Endothelial cell of umbilical vein (primary cell): Measurements from ENCODE around the gene WDR77. TPM values are rescaled to one million over a fixed set of nuclear protein-coding genes. Genes with fewer than 3 reads are reported as not detected.

Experiments
- BruUV-seq: library from RNA; stranded (reverse); fragments of 400-500 nt; replicated peaks from 2 replicates; lab custom pipeline; 2021; lab: Mats Ljungman, UMichigan
- CTCF ChIA-PET: fragments of 300-600, 350-600 bp; sonication (Branson Sonifier 250); formaldehyde crosslinking; loops from one replicate; lab custom pipeline; 2021; ENCODE audit warnings: antibody characterized with exemption, inconsistent platforms; lab: Charles Lee
- POLR2A ChIA-PET: fragments of 300-600, 350-600 bp; sonication (Branson Sonifier 250); formaldehyde crosslinking; loops from one replicate; lab custom pipeline; 2021; ENCODE audit warnings: antibody characterized with exemption, inconsistent platforms; lab: Charles Lee
- DNase-seq: peaks from one replicate; pipeline ENCODE4 v3.0.0-alpha.2; 2011; ENCODE audit warnings: low read depth, low spot score
- FAIRE-seq: peaks from 2 replicates; lab custom pipeline; 2011; peaks lifted over from hg19 to GRCh38; lab: Jason Lieb, UNC
- H2AFZ ChIP-seq: 2 replicates; pipeline ENCODE4 v1.6.0; 2012; ENCODE audit warnings: low read depth, low read length, control low read depth, inconsistent platforms
- H3K27ac ChIP-seq: 2 replicates; pipeline ENCODE4 v1.5.1; 2011; ENCODE audit warnings: low read depth, mild to moderate bottlenecking, control low read depth, low read length, moderate library complexity; ENCODE audit not compliant: insufficient read depth
- H3K27me3 ChIP-seq, 2 experiments: 2 replicates each; pipeline versions ENCODE4 v1.6.0 to v1.6.1; 2011; ENCODE audit warnings: low read length in 2 of 2, mixed read lengths in 1 of 2; ENCODE audit not compliant: control insufficient read depth in 2 of 2, insufficient read depth in 2 of 2
- H3K36me3 ChIP-seq, 2 experiments: 2 replicates in 1 of 2; 3 replicates in 1 of 2; pipeline ENCODE4 v1.5.1; 2011; ENCODE audit warnings: low read length in 2 of 2, mild to moderate bottlenecking in 1 of 2, moderate library complexity in 1 of 2; ENCODE audit not compliant: control insufficient read depth in 2 of 2, insufficient read depth in 2 of 2; ENCODE audit errors: extremely low read depth in 1 of 2
- H3K4me1 ChIP-seq: 3 replicates; pipeline ENCODE4 v1.5.1; 2011; ENCODE audit warnings: mild to moderate bottlenecking, low read length; ENCODE audit not compliant: control insufficient read depth, insufficient read depth; ENCODE audit errors: extremely low read depth
- H3K4me2 ChIP-seq: 2 replicates; pipeline ENCODE4 v1.6.1; 2011; ENCODE audit warnings: low read length, control low read depth, mixed read lengths; ENCODE audit not compliant: insufficient read depth
- H3K4me3 ChIP-seq, 3 experiments: fragments of 200-600 bp in 1 of 3; sonication (generic), shearing (Covaris generic) in 1 of 3; replicated peaks in 1 of 3; 2 replicates each; pipeline ENCODE4 v1.5.1; 2011 to 2016; ENCODE audit warnings: control low read depth in 3 of 3, low read length in 3 of 3, mild to moderate bottlenecking in 2 of 3, inconsistent platforms in 1 of 3, low read depth in 1 of 3, moderate library complexity in 1 of 3; ENCODE audit not compliant: insufficient read depth in 1 of 3
- H3K79me2 ChIP-seq: 2 replicates; pipeline ENCODE4 v1.6.0; 2012; ENCODE audit warnings: low read length, inconsistent platforms; ENCODE audit not compliant: control insufficient read depth, insufficient read depth
- H3K9ac ChIP-seq: replicated peaks from 2 replicates; pipeline ENCODE3; 2011; ENCODE audit warnings: low read length, control low read depth; ENCODE audit not compliant: insufficient read depth; ENCODE audit errors: extremely low read depth
- H3K9me1 ChIP-seq: replicated peaks from 3 replicates; pipeline ENCODE4 v1.6.0; 2011; ENCODE audit warnings: mild to moderate bottlenecking, low read length; ENCODE audit not compliant: control insufficient read depth, insufficient read depth; ENCODE audit errors: extremely low read depth
- H3K9me3 ChIP-seq: replicated peaks from 2 replicates; pipeline ENCODE4 v1.5.1; 2012; ENCODE audit warnings: low read length, inconsistent platforms; ENCODE audit not compliant: control insufficient read depth, insufficient read depth
- H4K20me1 ChIP-seq: replicated peaks from 2 replicates; pipeline ENCODE3; 2011; ENCODE audit warnings: mild to moderate bottlenecking, low read length; ENCODE audit not compliant: control insufficient read depth, insufficient read depth; ENCODE audit errors: extremely low read depth
- POLR2AphosphoS5 ChIP-seq: IDR thresholded peaks from 2 replicates; pipeline ENCODE4 v1.6.1; 2012; ENCODE audit warnings: low read depth, mild to moderate bottlenecking, control low read depth, low read length, moderate library complexity; ENCODE audit not compliant: insufficient read depth
- dilution Hi-C: fragments of 300-500 bp; cut with MboI; formaldehyde crosslinking; loops from one replicate; pipeline ENCODE4 v1.15.0; 2019; ENCODE audit warnings: low sequenced_read_pairs; ENCODE audit not compliant: extremely low pct_ligation_motif_present
- intact Hi-C: fragments of 100-400 bp; cut with micrococcal nuclease; formaldehyde crosslinking; loops from one replicate; pipeline ENCODE4 v1.10.0; 2022
- polyA plus RNA-seq, 4 experiments: library from polyadenylated mRNA; depleted of rRNA in 3 of 4; stranded (reverse) in 3 of 4; unstranded in 1 of 4; fragments of >200 nt; gene quantifications; 2 replicates each; pipeline versions ENCODE4 v1.2.1 to v1.2.3, GENCODE V29; 2011 to 2012; ENCODE audit warnings: missing spikeins in 1 of 4
- total RNA-seq: library from RNA; stranded (reverse); gene quantifications from 2 replicates; pipeline ENCODE4 v1.2.3, GENCODE V29; 2021
- TF ChIP-seq, protein P1 (sequence below), 2 donors: IDR thresholded peaks; 1 replicate in 1 of 2; 2 replicates in 1 of 2; pipeline ENCODE4 v1.5.1; 2011; ENCODE audit warnings: low read length in 2 of 2, mild to moderate bottlenecking in 2 of 2, moderate library complexity in 2 of 2, control low read depth in 1 of 2, inconsistent platforms in 1 of 2, low read depth in 1 of 2; ENCODE audit not compliant: insufficient read depth in 1 of 2; ENCODE audit errors: extremely low read depth in 1 of 2

The WDR77 gene
- total and polyA plus RNA-seq, 2 donors (not counting 3 experiments of a cell fraction or from before 2014, with no cell fraction given), result 41.3 to 116 TPM

DNA sequence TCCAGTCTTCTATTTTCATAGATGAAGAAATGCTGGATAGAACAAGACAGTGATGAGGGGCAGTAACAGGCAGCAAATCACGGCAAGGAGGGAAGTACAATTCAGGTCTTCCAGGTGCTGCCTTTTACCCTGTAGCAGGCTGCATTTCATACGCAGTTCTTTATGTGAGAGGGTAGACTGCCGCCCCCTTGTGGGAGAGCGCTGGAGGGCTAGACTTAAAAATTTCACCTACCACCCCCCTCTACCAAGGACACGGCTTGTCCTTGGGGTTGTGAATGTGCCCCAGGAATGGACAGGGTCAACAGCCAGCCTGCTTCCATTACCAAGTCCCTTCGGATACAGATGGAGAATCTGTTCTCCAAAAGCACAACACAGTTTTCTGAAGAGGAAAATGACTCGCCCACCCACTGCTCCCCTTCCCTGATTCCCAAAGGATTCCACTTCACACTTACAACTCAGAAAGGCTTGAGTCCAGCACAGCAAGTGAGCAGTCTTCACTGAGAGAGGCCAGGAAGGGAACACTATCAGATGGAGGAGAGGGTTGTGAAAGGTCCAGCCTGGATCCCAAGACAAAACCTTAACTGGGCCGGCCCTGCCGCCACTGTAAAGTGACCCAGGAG is 7.4 kb downstream of the WDR77 start:
- Histone ChIP-seq H2AFZ (no peak overlapping the region), H3K36me3 (peaks cover 17 to 26% of the 10 kb centered on the region in 2 experiments), H3K27me3 (no peaks in the 10 kb centered on the region), H3K9me1 (no peaks in the 10 kb centered on the region), H3K27ac (no peak overlapping the region), H3K79me2 (peaks cover 10% of the 10 kb centered on the region), H4K20me1 (no peaks in the 10 kb centered on the region), H3K4me3 (no peak overlapping the region), H3K9me3 (no peaks in the 10 kb centered on the region), H3K4me1 (no peaks in the 10 kb centered on the region), H3K4me2 (no peak overlapping the region), H3K9ac (no peak overlapping the region)
- POLR2A ChIA-PET, result no interaction called here
- DNase-seq (peak; percentile 29), FAIRE-seq (no peak)
- no peak for TF ChIP-seq POLR2AphosphoS5
- TF ChIP-seq, protein P1, sequence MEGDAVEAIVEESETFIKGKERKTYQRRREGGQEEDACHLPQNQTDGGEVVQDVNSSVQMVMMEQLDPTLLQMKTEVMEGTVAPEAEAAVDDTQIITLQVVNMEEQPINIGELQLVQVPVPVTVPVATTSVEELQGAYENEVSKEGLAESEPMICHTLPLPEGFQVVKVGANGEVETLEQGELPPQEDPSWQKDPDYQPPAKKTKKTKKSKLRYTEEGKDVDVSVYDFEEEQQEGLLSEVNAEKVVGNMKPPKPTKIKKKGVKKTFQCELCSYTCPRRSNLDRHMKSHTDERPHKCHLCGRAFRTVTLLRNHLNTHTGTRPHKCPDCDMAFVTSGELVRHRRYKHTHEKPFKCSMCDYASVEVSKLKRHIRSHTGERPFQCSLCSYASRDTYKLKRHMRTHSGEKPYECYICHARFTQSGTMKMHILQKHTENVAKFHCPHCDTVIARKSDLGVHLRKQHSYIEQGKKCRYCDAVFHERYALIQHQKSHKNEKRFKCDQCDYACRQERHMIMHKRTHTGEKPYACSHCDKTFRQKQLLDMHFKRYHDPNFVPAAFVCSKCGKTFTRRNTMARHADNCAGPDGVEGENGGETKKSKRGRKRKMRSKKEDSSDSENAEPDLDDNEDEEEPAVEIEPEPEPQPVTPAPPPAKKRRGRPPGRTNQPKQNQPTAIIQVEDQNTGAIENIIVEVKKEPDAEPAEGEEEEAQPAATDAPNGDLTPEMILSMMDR (IDR thresholded peaks at IDR 0.05; ENCODE audit: extremely low read depth in 1 of 2, insufficient read depth in 1 of 2, low read depth in 1 of 2, low read length in 2 of 2), result peak; percentile 42 to 59
- CTCF ChIA-PET, result interaction anchor here (1.0 to 2.0 kb wide), 7 partner anchors 11 to 324 kb away, joined by 3 to 13 read pairs (median 5); no protein-coding TSS in a partner anchor
- intact Hi-C loops (loop anchor here (2.0 kb wide), 1 partner anchor 215 kb away; no protein-coding TSS in a partner anchor), dilution Hi-C loops (no loop called here)
- no TSS peak for BruUV-seq
